ENCODE results near the gene PAK1IP1. TPM values are rescaled to one million over a fixed set of nuclear protein-coding genes. Genes with fewer than 3 reads are reported as not detected.

PAK1IP1 gene
- total and polyA plus RNA-seq, 12 donors: 4.5 to 32.3 (median 11.6) TPM

GRCh38 chr6:10743515-10743914 is 48.7 kb downstream of the PAK1IP1 start:
- peaks cover 4 to 5% of the 10 kb centered on the region in 2 donors for H3K4me1 ChIP-seq (replicated peaks in 1 of 2)
- H3K27ac ChIP-seq: no peak overlapping the region
- H3K9me3 ChIP-seq (replicated peaks in 1 of 3): no peaks in the 10 kb centered on the region
- H3K4me3 ChIP-seq: no peak overlapping the region
- DNase-seq: peak in 1 of 7 donors; percentile 48
- intact Hi-C loops (cut with DNase I): loop anchor here in 1 of 2 donors (10.0 kb wide), 1 partner anchor 49 kb away; the partner anchor contains the start of genes C6orf52 and PAK1IP1
- TF ChIP-seq POLR2A (IDR thresholded peaks at IDR 0.05): no peak
- no peak for TF ChIP-seq CTCF (IDR thresholded peaks at IDR 0.05)
- no peaks in the 10 kb centered on the region for H3K27me3 ChIP-seq
- no peaks in the 10 kb centered on the region for H3K36me3 ChIP-seq (replicated peaks in 1 of 2)
- 81 to 93% (median 84%) methylated on average over 5 to 6 of the region's 6 CpGs for WGBS, 4 donors

- no peak overlapping the region for H3K4me3 ChIP-seq
- intact Hi-C loops (cut with DNase I): loop anchor here in 1 of 2 donors (10.0 kb wide), 1 partner anchor 50 kb away; the partner anchor contains the start of genes C6orf52 and PAK1IP1
- H3K9me3 ChIP-seq (replicated peaks in 1 of 3): no peaks in the 10 kb centered on the region
- peak in 1 of 7 donors; percentile 5 for DNase-seq
- H3K27me3 ChIP-seq: no peaks in the 10 kb centered on the region
- no peak overlapping the region for H3K27ac ChIP-seq
- no peaks in the 10 kb centered on the region for H3K36me3 ChIP-seq (replicated peaks in 1 of 2)
- TF ChIP-seq POLR2A (IDR thresholded peaks at IDR 0.05) (no peak), CTCF (IDR thresholded peaks at IDR 0.05) (no peak)
- 85 to 91% (median 88%) methylated on average over 5 of the region's 5 CpGs for WGBS, 4 donors
- peaks cover 19% of the 10 kb centered on the region in 2 donors for H3K4me1 ChIP-seq (replicated peaks in 1 of 2)
These were observed 50.3 kb downstream of the PAK1IP1 start for GRCh38 chr6:10745116-10745515.

GRCh38 chr6:10746915-10747250 is 52.1 kb downstream of the PAK1IP1 start:
- Histone ChIP-seq H3K27me3 (no peaks in the 10 kb centered on the region), H3K9me3 (replicated peaks in 1 of 3) (no peaks in the 10 kb centered on the region), H3K4me1 (replicated peaks in 1 of 2) (peaks cover 19 to 28% of the 10 kb centered on the region in 2 donors), H3K27ac (peak overlapping the region in 4 of 5 donors; percentile 59 to 85 (median 80)), H3K4me3 (peak overlapping the region in 2 of 4 donors; percentile 73 to 82), H3K36me3 (replicated peaks in 1 of 2) (peaks cover 0 to 9% of the 10 kb centered on the region in 2 donors)
- TF ChIP-seq CTCF (IDR thresholded peaks at IDR 0.05) (no peak), POLR2A (IDR thresholded peaks at IDR 0.05) (no peak)
- 51 to 60% (median 54%) methylated on average over 9 of the region's 9 CpGs for WGBS, 4 donors
- intact Hi-C loops (cut with DNase I): loop anchor here in 1 of 2 donors (10.0 kb wide), 1 partner anchor 52 kb away; the partner anchor contains the start of genes C6orf52 and PAK1IP1
- DNase-seq: no peak

GRCh38 chr6:10747251-10747972 is 52.6 kb downstream of the PAK1IP1 start, which contains the start of gene TMEM14B:
TSS of gene TMEM14B (plus strand) at chr6:10747805. CDS start at chr6:10749246, 1,441 bp downstream.
- no peaks in the 10 kb centered on the region for H3K9me3 ChIP-seq (replicated peaks in 1 of 3)
- H3K36me3 ChIP-seq (replicated peaks in 1 of 2): peaks cover 0 to 9% of the 10 kb centered on the region in 2 donors
- TF ChIP-seq CTCF (IDR thresholded peaks at IDR 0.05) (no peak), POLR2A (IDR thresholded peaks at IDR 0.05) (peak; percentile 77 to 96)
- no peaks in the 10 kb centered on the region for H3K27me3 ChIP-seq
- DNase-seq: peak; percentile 99 to 100 (median 100)
- H3K4me1 ChIP-seq (replicated peaks in 1 of 2): peaks cover 19 to 28% of the 10 kb centered on the region in 2 donors
- peak within 1 kb of the TSS; percentile 65 to 85 (median 81) for H3K27ac ChIP-seq
- 1 to 3% (median 2%) methylated on average over 34 to 52 of the region's 52 CpGs for WGBS, 4 donors
- intact Hi-C loops (cut with DNase I): loop anchor here in 1 of 2 donors (10.0 kb wide), 1 partner anchor 53 kb away; the partner anchor contains the start of genes C6orf52 and PAK1IP1
- peak within 1 kb of the TSS; percentile 47 to 84 (median 78) for H3K4me3 ChIP-seq

All from adrenal gland (tissue), 12 donors.